NB4 (cell line): ENCODE results near the gene DCC.

ENCODE experiments used
- DNase-seq: peaks from one replicate; pipeline ENCODE4 v3.0.0; 2010; ENCODE audit warnings: low read depth
- H3K4me3 ChIP-seq: one replicate; pipeline ENCODE4 v1.5.1; 2011; ENCODE audit warnings: mild to moderate bottlenecking, low read depth, low read length, moderate library complexity
- MYC ChIP-seq: IDR thresholded peaks from 2 replicates; pipeline ENCODE4 v1.6.1; 2011; ENCODE audit warnings: low read depth, low read length
- POLR2A ChIP-seq: IDR thresholded peaks from 2 replicates; pipeline ENCODE4 v1.6.1; 2011; ENCODE audit warnings: mild to moderate bottlenecking; ENCODE audit not compliant: insufficient read length; ENCODE audit errors: extremely low read depth
- TF ChIP-seq, protein P1 (sequence below): IDR thresholded peaks from one replicate; pipeline ENCODE4 v1.5.1; 2012; ENCODE audit warnings: low read depth, low read length
- TF ChIP-seq, protein P2 (sequence below): IDR thresholded peaks from 2 replicates; pipeline ENCODE4 v1.6.1; 2011; ENCODE audit warnings: low read depth, low read length

Gene DCC

DNA sequence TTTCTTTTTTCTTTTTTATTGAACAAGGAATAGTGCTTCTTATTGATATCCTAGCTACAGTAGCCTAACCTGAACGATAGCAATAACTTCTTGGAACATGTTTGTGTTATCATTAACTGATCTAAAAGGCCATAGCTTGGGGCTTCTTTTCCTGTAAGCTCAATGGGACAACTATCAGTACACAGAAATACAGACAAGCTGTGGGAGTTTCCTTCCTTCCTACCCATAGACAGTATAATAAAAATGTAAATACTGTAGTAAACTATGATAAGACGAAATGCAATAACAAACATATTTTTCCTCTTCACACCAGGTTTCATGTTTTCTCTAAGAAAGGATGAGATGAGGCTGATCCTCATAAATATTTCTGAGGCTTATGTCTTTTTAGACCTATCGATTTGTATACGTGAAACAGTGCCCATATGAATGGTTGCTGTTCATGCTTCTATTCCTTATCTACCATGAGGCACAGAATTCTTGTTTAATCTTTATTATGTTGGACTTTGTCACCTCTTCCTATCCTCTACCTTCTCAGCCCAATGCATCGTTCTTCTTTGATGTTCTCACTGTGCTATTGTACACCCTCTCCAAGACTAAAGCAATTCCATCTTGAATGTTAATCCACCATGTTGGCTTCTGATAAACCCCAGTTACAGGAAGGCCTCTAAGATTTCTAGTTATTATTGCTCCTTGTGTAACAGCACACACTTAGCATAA is 361.4 kb downstream of the DCC start:
- no peak overlapping the region for H3K4me3 ChIP-seq
- TF ChIP-seq, protein P1, sequence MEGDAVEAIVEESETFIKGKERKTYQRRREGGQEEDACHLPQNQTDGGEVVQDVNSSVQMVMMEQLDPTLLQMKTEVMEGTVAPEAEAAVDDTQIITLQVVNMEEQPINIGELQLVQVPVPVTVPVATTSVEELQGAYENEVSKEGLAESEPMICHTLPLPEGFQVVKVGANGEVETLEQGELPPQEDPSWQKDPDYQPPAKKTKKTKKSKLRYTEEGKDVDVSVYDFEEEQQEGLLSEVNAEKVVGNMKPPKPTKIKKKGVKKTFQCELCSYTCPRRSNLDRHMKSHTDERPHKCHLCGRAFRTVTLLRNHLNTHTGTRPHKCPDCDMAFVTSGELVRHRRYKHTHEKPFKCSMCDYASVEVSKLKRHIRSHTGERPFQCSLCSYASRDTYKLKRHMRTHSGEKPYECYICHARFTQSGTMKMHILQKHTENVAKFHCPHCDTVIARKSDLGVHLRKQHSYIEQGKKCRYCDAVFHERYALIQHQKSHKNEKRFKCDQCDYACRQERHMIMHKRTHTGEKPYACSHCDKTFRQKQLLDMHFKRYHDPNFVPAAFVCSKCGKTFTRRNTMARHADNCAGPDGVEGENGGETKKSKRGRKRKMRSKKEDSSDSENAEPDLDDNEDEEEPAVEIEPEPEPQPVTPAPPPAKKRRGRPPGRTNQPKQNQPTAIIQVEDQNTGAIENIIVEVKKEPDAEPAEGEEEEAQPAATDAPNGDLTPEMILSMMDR, result no peak
- TF ChIP-seq, protein P2, sequence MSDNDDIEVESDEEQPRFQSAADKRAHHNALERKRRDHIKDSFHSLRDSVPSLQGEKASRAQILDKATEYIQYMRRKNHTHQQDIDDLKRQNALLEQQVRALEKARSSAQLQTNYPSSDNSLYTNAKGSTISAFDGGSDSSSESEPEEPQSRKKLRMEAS, result no peak
- DNase-seq, result no peak

DNA sequence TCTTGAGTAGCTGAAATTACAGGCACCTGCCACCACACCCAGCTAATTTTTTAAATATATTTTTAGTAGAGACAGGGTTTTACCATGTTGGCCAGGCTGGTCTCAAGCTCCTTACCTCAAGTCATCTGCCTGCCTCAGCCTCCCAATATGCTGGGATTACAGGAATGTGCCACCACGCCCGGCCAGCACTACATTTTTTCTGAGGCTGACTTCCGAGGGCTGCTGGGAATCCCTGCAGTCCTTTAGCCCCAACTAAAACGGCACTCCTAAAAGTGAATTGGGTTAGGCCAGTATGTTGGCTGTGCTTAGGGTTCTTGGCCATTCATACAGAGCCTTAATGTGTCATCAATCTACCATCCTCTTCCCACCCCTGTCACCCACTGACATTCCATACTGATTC is 375.4 kb downstream of the DCC start:
- DNase-seq, result no peak
- TF ChIP-seq, protein P2, result no peak
- TF ChIP-seq MYC, result no peak
- TF ChIP-seq, protein P1, result no peak
- TF ChIP-seq POLR2A, result no peak
- no peak overlapping the region for H3K4me3 ChIP-seq

DNA sequence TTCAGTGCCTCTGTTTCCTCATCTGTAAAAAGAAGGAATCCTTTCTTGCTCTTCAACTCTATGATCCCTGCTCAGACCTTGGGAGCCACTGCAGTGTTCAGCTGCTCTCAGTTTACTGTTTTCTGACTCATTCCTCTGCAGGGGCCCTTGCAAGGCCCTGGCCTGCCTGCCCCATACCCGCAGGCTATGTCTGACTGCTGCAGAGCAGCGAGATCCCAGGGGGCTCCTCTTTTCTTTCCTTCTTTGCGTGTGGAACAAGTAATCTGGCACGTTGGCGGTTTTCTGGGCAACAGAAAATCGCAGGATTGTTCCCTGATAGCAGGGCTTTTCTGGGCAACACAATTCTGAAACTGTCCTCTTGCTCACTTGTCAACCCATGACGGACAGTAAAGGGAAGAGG is 376.0 kb downstream of the DCC start:
- no peak overlapping the region for H3K4me3 ChIP-seq
- DNase-seq, result no peak
- TF ChIP-seq, protein P2, result no peak
- TF ChIP-seq POLR2A, result no peak
- TF ChIP-seq MYC, result no peak
- TF ChIP-seq, protein P1, result no peak

DNA sequence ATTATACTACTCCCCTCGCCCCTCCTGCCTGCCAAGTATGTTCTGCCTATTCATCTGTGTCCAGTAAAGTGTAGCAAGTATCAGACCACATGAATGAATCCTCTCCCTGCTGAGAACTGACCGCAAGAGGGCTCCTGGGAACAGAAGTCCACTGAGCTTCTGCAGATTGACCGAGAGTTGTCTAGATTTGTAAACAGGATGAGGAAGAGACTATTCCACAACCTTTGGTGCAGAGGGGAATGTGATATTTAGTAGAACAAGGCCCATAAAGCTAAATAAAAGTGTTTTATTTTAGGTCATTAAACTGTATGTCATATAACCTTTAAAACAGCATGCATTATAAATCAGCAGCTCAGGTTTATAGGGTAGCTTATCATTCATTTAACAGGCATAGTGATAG is 377.0 kb downstream of the DCC start:
- DNase-seq, result peak; percentile 50
- TF ChIP-seq MYC (no peak), POLR2A (no peak)
- TF ChIP-seq, protein P2, result no peak
- TF ChIP-seq, protein P1, result no peak
- no peak overlapping the region for H3K4me3 ChIP-seq

DNA sequence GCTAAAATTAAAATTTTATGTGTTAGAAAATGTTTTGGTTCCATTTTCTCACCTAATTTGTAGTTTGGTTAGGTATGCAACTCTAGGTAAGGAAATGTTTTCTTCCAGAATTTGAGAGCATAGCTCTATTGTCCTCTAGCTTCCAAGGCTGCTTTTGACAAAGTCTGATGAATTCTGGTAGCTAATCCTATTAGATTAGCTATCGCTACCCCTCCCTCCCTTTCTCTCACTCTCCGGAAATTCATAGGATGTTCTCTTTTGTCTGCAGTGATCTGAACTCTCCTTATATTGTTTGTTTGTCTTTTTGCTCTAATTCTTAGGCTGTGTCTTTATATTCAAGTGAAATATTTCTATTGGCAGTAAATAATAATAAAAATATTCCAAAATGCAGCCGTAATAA is 382.9 kb downstream of the DCC start:
- no peak overlapping the region for H3K4me3 ChIP-seq
- no peak for DNase-seq
- TF ChIP-seq, protein P1, result no peak
- no peak for TF ChIP-seq MYC
- no peak for TF ChIP-seq POLR2A
- TF ChIP-seq, protein P2, result no peak
